ENCODE measurements around the gene MC4R.

Gene MC4R

DNA sequence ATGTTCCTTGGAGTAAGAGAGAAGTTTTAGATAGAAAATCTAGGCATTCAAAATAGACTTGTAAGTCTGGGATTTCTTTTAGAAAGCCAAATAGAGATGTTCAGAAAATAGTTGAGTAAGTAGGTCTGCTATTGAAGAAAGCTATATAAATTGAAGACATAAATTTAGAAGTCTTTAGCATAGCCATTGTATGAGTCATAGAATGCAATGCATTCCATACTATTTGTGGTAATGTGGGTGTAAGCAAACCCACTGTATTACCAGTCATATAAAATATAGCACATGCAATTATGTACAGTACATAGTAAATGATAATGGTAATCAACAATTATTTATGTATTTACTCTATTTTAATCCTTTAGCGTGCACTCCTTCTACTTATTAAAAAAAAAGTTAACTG lies 14.1 kb downstream of the MC4R start:
- Mint-ChIP-seq H3K4me1 (no peaks in the 10 kb centered on the region), H3K27me3 (no peaks in the 10 kb centered on the region), H3K9me3 (no peaks in the 10 kb centered on the region), H3K27ac (no peak overlapping the region), H3K4me3 (no peak overlapping the region)
- ATAC-seq (no peak), DNase-seq (no peak)

DNA sequence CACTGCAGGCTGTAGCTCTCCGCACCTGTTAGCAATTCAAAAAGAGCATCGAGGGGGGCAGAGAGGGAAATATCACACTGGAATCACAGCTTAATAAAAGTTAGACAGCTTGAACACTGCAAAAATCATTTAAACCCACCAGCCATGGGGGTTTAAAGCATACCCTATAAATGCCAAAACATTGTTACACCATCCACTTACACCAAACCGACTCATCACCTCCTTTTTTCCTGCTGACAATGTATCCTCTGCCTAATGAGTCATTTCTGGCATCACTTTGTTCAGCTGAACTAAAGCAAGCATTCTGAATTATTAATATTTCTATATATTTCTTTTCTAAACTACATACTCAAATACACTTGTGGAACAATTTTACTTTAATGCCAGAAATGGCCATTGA lies 21.6 kb downstream of the MC4R start:
- no peak overlapping the region for H3K4me3 Mint-ChIP-seq
- no peaks in the 10 kb centered on the region for H3K27me3 Mint-ChIP-seq
- no peak overlapping the region for H3K27ac Mint-ChIP-seq
- H3K9me3 Mint-ChIP-seq = peaks cover 0 to 14% of the 10 kb centered on the region in 2 donors
- no peaks in the 10 kb centered on the region for H3K4me1 Mint-ChIP-seq
- DNase-seq (no peak), ATAC-seq (no peak)

DNA sequence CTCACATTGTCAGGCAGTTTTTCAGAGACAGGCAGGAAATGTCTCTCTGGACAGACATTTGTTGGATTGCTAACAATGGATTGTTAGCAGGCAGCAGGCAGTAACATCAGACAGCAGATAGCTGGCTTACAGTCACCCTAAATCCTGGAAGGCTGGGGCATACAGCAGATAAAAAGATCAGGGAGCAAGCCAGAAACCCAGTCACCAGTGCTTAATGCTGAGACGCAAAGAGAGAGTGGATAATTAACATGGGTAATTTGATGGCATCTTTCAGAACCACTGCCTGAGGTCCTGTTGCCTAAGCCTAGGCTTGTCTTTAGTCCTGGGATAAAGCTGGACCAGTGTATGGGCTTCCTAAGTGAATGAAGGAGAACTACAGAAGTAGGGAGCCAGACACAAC lies 22.4 kb downstream of the MC4R start:
- Mint-ChIP-seq H3K27ac (no peak overlapping the region), H3K4me3 (no peak overlapping the region), H3K9me3 (peaks cover 0 to 14% of the 10 kb centered on the region in 2 donors), H3K27me3 (no peaks in the 10 kb centered on the region), H3K4me1 (no peaks in the 10 kb centered on the region)
- no peak for ATAC-seq
- no peak for DNase-seq

DNA sequence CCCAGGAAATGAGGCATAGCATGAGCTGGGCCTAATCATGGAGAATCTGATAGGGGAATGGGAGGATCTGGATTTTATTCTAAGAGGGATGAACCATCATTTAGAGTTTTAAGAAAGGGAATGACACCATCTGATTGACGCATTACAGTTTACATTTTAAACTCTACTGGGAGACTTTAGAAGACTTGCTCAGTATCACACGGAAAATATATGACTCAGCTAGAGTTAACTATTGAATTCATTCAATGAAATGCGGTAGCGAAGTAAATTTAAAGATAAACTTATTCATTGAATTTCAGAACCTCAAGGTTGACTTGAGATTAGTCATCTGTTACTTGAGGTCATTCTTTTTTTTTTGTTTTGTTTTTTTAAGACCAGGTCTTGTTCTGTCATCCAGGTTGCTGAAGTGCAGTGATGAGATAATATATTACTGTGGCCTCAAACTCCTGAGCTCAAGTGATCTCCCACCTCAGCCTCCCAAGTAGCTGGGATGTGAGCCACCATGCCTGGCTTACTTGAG lies 25.0 kb downstream of the MC4R start:
- Mint-ChIP-seq H3K4me3 (no peak overlapping the region), H3K27ac (no peak overlapping the region), H3K9me3 (peaks cover 0 to 14% of the 10 kb centered on the region in 2 donors), H3K4me1 (no peaks in the 10 kb centered on the region), H3K27me3 (no peaks in the 10 kb centered on the region)
- no peak for ATAC-seq
- DNase-seq = no peak

DNA sequence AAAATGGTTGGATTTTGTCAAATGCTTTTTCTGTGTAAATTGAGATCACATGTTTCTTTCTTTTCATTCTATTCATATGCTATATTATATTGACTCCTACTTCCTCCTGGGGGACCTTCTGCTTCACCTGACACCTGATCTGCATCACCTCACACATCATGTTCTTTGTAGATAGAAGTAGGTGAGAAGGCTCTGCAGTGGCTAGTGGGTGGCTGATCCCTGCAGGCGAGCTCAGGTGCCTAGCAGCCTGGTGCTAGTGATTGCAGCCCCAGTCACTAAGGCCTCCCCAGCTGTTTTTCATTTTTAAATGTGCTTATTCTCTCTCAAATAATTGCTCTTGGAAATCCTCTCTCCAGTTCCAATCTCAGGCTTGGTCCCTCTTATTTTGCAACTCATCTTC lies 33.6 kb downstream of the MC4R start:
- ATAC-seq = no peak
- no peaks in the 10 kb centered on the region for H3K4me1 Mint-ChIP-seq
- H3K27me3 Mint-ChIP-seq = no peaks in the 10 kb centered on the region
- DNase-seq = no peak
- H3K27ac Mint-ChIP-seq = no peak overlapping the region
- no peak overlapping the region for H3K4me3 Mint-ChIP-seq
- peaks cover 10 to 23% of the 10 kb centered on the region in 2 donors for H3K9me3 Mint-ChIP-seq

DNA sequence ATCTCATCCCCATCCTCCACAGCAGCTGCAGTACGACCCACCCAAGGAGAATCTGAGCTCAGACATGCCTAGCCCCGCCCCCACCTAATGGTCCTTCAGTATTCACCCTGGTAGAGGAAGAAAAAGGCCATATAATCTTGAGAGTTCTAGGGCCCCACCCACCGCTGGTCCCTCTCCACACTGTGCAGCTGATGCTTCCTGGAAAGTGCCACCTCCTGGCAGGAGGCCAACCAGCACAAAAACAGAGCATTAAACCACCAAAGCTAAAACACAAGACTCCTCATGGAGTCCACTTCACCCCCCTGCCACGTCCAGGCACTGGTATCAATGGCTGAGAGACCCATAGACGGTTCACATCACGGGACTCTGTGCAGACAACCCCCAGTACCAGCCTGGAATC lies 40.7 kb downstream of the MC4R start:
- no peaks in the 10 kb centered on the region for H3K4me1 Mint-ChIP-seq
- H3K4me3 Mint-ChIP-seq = no peak overlapping the region
- ATAC-seq = no peak
- DNase-seq = no peak
- no peak overlapping the region for H3K27ac Mint-ChIP-seq
- H3K27me3 Mint-ChIP-seq = no peaks in the 10 kb centered on the region
- H3K9me3 Mint-ChIP-seq = peaks cover 11 to 23% of the 10 kb centered on the region in 2 donors

DNA sequence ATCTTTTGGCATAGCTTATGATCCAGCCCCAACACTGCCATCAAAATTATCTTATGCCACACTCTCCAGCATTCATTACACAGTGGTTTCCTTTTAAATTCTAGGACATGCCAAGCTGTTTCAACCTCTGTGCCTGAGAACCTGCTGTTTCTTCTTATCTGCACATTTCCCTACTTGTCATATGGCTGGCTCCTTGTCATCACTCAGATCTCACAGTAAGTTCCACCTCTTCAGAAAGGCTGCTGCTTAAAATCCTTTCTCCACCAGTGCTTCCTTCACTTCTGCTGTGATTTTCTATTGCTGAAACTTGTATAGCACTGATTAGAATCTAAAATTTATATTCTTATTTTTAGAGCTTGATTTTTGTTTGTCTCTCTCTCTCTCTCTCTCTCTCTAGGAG lies 43.4 kb downstream of the MC4R start:
- Mint-ChIP-seq H3K27me3 (no peaks in the 10 kb centered on the region), H3K9me3 (peaks cover 3 to 9% of the 10 kb centered on the region in 2 donors), H3K4me3 (no peak overlapping the region), H3K4me1 (no peaks in the 10 kb centered on the region), H3K27ac (no peak overlapping the region)
- ATAC-seq = no peak
- DNase-seq = no peak

DNA sequence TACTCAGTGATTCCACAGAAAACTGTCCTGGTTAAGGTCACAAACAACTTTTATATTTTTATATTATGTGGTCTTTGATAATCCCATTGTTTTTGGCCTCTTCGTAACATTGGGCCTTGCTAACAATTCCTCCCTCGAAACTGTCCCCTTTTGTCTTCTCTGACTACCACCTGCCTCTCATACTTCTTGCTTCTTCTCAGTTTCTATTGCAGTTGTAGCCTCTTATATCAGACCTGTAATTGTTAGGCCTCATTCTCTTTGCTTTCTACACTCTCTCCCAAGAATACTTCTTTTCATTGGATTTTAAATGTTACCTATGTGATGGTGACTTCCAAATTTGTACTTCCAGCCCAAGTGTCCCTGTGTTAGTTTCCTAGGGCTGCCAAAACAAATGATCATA lies 44.7 kb downstream of the MC4R start:
- Mint-ChIP-seq H3K4me1 (no peaks in the 10 kb centered on the region), H3K27me3 (no peaks in the 10 kb centered on the region), H3K27ac (no peak overlapping the region), H3K4me3 (no peak overlapping the region), H3K9me3 (no peaks in the 10 kb centered on the region)
- no peak for ATAC-seq
- no peak for DNase-seq

DNA sequence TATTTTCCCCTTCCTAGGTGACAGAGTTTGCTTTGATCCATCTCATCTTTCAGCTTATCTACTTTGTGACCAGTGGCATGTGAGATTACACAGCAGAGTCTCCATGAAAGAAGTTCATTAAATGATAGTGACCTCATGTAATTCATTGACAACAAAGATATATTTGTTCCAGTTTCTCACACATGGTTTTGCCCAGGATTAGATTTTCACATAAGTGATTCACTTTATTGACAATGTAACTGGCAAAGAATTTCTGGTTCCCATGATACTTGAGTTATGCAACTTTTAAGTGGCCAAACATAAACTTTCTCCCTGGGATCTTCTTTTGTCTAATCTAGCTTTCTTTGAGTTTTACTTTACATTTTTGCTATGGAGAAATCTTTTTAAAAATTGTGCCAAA lies 50.0 kb downstream of the MC4R start:
- peaks cover 8 to 12% of the 10 kb centered on the region in 2 donors for H3K9me3 Mint-ChIP-seq
- ATAC-seq (no peak), DNase-seq (no peak)
- no peaks in the 10 kb centered on the region for H3K4me1 Mint-ChIP-seq
- H3K27ac Mint-ChIP-seq = no peak overlapping the region
- H3K27me3 Mint-ChIP-seq = no peaks in the 10 kb centered on the region
- no peak overlapping the region for H3K4me3 Mint-ChIP-seq
